Activated CD4-positive, CD25-positive, alpha-beta regulatory T cell treated with anti-CD3 and anti-CD28 coated beads, Interleukin-2, amount 50 U/mL, for 24 hours (primary cell): ENCODE results near the gene PRCP.
"Not testable (repeated sequence)": the region's sequence is repeated elsewhere in the genome, so short reads cannot be mapped to it uniquely, and the experiment has no call there.

Source experiments
- ATAC-seq, 2 donors: fragments of 150-1000 bp; cut with Tn5 transposase; one replicate each; pipeline ENCODE4 v1.10.0; 2021; ENCODE audit warnings: mild to moderate bottlenecking in 1 of 2, moderate library complexity in 1 of 2

The PRCP gene

GRCh38 chr11:82867495-82868082 is 32.6 kb downstream of the PRCP start:
- ATAC-seq: peak in 1 of 2 donors; percentile 38

- no peak for ATAC-seq
Measured at GRCh38 chr11:82865841-82866240, 34.4 kb downstream of the PRCP start.

GRCh38 chr11:82864268-82864667 is 36.0 kb downstream of the PRCP start:
- no peak for ATAC-seq

GRCh38 chr11:82863209-82863608 is 37.0 kb downstream of the PRCP start:
- ATAC-seq: no peak

GRCh38 chr11:82862379-82862778 is 37.9 kb downstream of the PRCP start:
- ATAC-seq: no peak

- no peak for ATAC-seq
Measured at GRCh38 chr11:82859750-82860149, 40.5 kb downstream of the PRCP start.

- ATAC-seq: no peak
Measured at GRCh38 chr11:82858556-82859091, 41.6 kb downstream of the PRCP start.

GRCh38 chr11:82858133-82858532 is 42.1 kb downstream of the PRCP start:
- ATAC-seq: no peak

GRCh38 chr11:82857145-82857544 is 43.1 kb downstream of the PRCP start:
- ATAC-seq: no peak

- no peak for ATAC-seq
Measured at GRCh38 chr11:82855616-82856015, 44.6 kb downstream of the PRCP start.

GRCh38 chr11:82854916-82855315 is 45.3 kb downstream of the PRCP start:
- ATAC-seq: not testable (repeated sequence)

GRCh38 chr11:82854242-82854641 is 46.0 kb downstream of the PRCP start:
- no peak for ATAC-seq

GRCh38 chr11:82848829-82849228 is 51.4 kb downstream of the PRCP start:
- ATAC-seq: no peak

GRCh38 chr11:82845356-82846353 is 54.6 kb downstream of the PRCP start:
- ATAC-seq: no peak

- no peak for ATAC-seq
Measured at GRCh38 chr11:82843057-82843795, 57.0 kb downstream of the PRCP start.

GRCh38 chr11:82842019-82842418 is 58.2 kb downstream of the PRCP start:
- no peak for ATAC-seq

GRCh38 chr11:82837650-82838049 is 62.6 kb downstream of the PRCP start:
- no peak for ATAC-seq

- ATAC-seq: no peak
Measured at GRCh38 chr11:82832983-82833382, 67.2 kb downstream of the PRCP start.

- no peak for ATAC-seq
Measured at GRCh38 chr11:82831364-82831763, 68.9 kb downstream of the PRCP start.

GRCh38 chr11:82830746-82831145 is 69.5 kb downstream of the PRCP start:
- no peak for ATAC-seq

- ATAC-seq: no peak
Measured at GRCh38 chr11:82829101-82829500, 71.1 kb downstream of the PRCP start.

- ATAC-seq: no peak
Measured at GRCh38 chr11:82828472-82828871, 71.8 kb downstream of the PRCP start.

GRCh38 chr11:82826526-82826925 is 73.7 kb downstream of the PRCP start:
- no peak for ATAC-seq
